Skeletal muscle cell (primary cell): ENCODE results near the gene MIPEP.
"Not testable (repeated sequence)": the region's sequence is repeated elsewhere in the genome, so short reads cannot be mapped to it uniquely, and the experiment has no call there.

Source experiments
- DNase-seq: peaks from one replicate; pipeline ENCODE4 v3.0.0-alpha.2; 2010; ENCODE audit warnings: low read depth
- H3K4me3 ChIP-seq: 2 replicates; pipeline ENCODE4 v1.5.1; 2011; ENCODE audit warnings: low read depth, mild to moderate bottlenecking, control low read depth, low read length, moderate library complexity

Gene MIPEP

GRCh38 chr13:23893791-23894190 is 4.6 kb upstream of the MIPEP start:
- not testable (repeated sequence) for DNase-seq, H3K4me3 ChIP-seq

GRCh38 chr13:23889615-23890607 is 711 bp upstream of the MIPEP start:
- DNase-seq, result no peak
- peak overlapping the region; percentile 61 for H3K4me3 ChIP-seq

GRCh38 chr13:23884361-23884760 is 4.8 kb downstream of the MIPEP start:
- DNase-seq, H3K4me3 ChIP-seq: not testable (repeated sequence)

- DNase-seq, result no peak
- no peak overlapping the region for H3K4me3 ChIP-seq
Observed at GRCh38 chr13:23883255-23883654, 5.9 kb downstream of the MIPEP start.

- not testable (repeated sequence) for DNase-seq, H3K4me3 ChIP-seq
Observed at GRCh38 chr13:23881402-23881800, 7.8 kb downstream of the MIPEP start.

GRCh38 chr13:23880493-23881401 is 8.5 kb downstream of the MIPEP start:
- H3K4me3 ChIP-seq, DNase-seq: not testable (repeated sequence)

GRCh38 chr13:23877286-23877685 is 11.9 kb downstream of the MIPEP start:
- H3K4me3 ChIP-seq, result no peak overlapping the region

GRCh38 chr13:23876265-23876664 is 12.9 kb downstream of the MIPEP start:
- H3K4me3 ChIP-seq, result no peak overlapping the region
- DNase-seq, result no peak

More at GRCh38 chr13:23877286-23877685, 11.9 kb downstream of the MIPEP start:
- no peak for DNase-seq

GRCh38 chr13:23871616-23872220 is 17.5 kb downstream of the MIPEP start:
- DNase-seq, result no peak
- no peak overlapping the region for H3K4me3 ChIP-seq

GRCh38 chr13:23870356-23871140 is 18.7 kb downstream of the MIPEP start:
- H3K4me3 ChIP-seq, result no peak overlapping the region
- no peak for DNase-seq

GRCh38 chr13:23868521-23868920 is 20.7 kb downstream of the MIPEP start:
- peak; percentile 63 for DNase-seq
- no peak overlapping the region for H3K4me3 ChIP-seq

- peak; percentile 34 for DNase-seq
Observed at GRCh38 chr13:23867027-23867491, 22.1 kb downstream of the MIPEP start.

GRCh38 chr13:23866420-23867026 is 22.7 kb downstream of the MIPEP start:
- DNase-seq, result no peak
- no peak overlapping the region for H3K4me3 ChIP-seq

More at GRCh38 chr13:23867027-23867491, 22.1 kb downstream of the MIPEP start:
- no peak overlapping the region for H3K4me3 ChIP-seq

- no peak overlapping the region for H3K4me3 ChIP-seq
- no peak for DNase-seq
Observed at GRCh38 chr13:23865906-23866305, 23.3 kb downstream of the MIPEP start.

GRCh38 chr13:23865026-23865425 is 24.2 kb downstream of the MIPEP start:
- no peak for DNase-seq
- H3K4me3 ChIP-seq, result no peak overlapping the region

GRCh38 chr13:23861310-23861709 is 27.9 kb downstream of the MIPEP start:
- no peak overlapping the region for H3K4me3 ChIP-seq
- DNase-seq, result no peak

GRCh38 chr13:23859904-23860303 is 29.3 kb downstream of the MIPEP start:
- no peak for DNase-seq
- H3K4me3 ChIP-seq, result no peak overlapping the region

- H3K4me3 ChIP-seq, result no peak overlapping the region
- DNase-seq, result no peak
Observed at GRCh38 chr13:23859455-23859854, 29.7 kb downstream of the MIPEP start.
